Measurements from ENCODE around the gene APCDD1.

The APCDD1 gene

DNA sequence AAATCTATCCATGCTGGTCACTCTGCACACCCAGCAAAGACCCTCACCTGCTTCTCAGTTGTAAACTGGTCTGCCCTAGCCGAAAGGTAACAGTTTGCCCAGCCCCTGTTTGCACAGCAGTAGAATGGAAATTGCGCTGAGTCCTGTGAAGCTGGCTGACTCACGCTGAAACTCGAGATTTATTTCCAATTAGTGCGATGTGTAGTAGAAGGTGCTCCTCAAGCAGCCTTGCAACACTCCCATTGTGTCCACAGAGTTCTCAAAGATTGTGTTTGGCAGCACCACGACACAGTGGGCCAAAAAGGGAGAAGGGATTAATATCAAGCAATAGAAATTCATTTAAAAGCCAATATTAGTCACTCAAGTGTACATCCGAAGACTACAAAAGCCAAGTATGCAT is 21.7 kb upstream of the APCDD1 start:
- DNase-seq: no peak

DNA sequence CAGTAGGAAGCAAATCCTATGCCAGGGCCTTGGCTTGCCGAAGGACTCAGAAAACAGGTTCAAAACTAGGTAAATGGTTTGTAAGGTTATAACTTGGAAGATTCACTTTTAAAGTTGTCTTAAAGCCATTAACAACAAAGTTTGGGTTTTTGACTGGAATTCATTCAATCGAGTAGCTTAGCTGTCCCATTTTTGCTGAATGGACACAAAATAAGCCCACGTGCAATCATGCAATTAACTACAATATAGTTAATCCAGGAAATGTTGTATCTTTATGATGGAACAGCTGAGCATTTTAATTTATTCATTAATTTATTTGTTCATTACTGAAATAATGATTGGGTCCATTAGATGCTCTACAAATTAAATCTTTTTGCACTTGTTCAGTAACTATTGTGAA is 18.3 kb upstream of the APCDD1 start:
- DNase-seq: no peak

DNA sequence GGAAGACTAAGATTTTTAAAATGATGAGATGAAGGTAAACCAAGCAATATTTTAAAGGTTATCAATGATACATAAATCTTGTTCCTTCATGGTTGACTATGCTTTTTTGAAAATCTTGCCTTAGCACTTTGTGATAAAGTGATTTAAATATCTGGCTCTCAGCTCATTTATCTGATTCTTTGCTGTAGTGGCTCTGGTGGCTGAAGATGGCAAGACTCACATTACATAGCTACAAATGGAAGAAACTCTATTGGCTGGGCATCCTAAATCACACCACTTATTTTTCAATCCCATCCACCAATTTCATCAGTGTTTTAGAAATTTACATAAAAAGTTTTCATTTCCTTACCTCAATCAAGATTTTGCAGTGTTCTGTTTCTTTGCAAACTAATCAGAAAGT is 16.6 kb upstream of the APCDD1 start:
- DNase-seq: no peak

- DNase-seq: no peak
These were observed 14.5 kb upstream of the APCDD1 start for GRCh38 chr18:10439898-10440297.

- DNase-seq: no peak
These were observed 13.6 kb upstream of the APCDD1 start for GRCh38 chr18:10440884-10441283.

DNA sequence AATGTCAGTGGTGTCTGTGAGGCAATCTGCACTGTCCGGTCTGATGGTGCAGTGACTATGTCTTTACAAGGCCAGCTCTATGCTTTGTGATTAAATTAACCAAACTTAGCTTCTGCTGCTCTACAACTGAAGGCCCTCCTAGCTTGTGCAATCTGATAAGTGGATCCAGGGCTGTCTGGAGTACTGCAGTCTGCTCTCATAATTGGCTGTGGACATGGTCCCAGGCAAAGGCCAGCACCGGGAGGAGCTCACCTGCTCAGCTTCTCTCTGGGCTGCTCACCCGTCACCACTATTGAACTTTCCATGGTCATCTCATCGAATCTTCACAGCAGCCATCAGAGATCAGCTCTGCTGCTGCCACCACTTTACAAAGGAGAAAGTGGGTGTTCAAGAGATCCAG is 13.0 kb upstream of the APCDD1 start:
- DNase-seq: no peak

GRCh38 chr18:10442551-10442971 is 11.9 kb upstream of the APCDD1 start:
- no peak for DNase-seq

- no peak for DNase-seq
These were observed 11.4 kb upstream of the APCDD1 start for GRCh38 chr18:10443001-10443400.

DNA sequence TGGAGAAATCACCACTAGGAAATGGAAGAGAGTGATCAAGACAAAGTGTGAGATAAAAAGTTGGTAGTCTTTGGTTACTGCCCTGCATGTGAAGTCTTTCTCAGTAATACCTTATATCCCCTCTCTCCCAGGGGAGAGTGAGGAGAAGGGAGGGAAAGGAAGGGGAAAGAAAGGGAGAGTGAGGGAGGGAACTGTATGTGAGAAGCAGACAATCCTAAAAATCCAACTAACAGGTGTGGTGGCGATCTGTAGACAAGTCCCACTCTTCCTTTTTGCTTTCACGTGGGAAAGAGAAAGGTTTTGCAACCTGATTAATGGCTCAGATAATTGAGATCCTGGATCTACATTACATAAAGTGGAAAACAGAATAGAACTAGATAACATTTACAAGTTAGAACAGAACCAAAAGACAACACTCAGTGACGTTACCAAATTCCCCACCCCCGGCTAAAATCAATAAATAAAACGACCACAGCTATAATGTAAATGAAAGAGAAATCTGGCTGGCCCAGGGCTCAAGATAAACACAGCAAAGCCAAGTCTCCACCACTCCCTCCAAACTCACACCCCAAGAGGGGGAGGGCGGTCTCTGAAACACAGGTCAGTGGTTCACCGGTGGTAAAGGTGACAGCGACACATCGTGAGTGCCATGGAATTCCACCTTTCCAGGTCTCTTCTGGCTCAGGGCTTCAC is 10.0 kb upstream of the APCDD1 start:
- no peak for DNase-seq

- DNase-seq: no peak
These were observed 5.0 kb upstream of the APCDD1 start for GRCh38 chr18:10449396-10449795.

- DNase-seq: no peak
These were observed 3.4 kb upstream of the APCDD1 start for GRCh38 chr18:10450986-10451385.

DNA sequence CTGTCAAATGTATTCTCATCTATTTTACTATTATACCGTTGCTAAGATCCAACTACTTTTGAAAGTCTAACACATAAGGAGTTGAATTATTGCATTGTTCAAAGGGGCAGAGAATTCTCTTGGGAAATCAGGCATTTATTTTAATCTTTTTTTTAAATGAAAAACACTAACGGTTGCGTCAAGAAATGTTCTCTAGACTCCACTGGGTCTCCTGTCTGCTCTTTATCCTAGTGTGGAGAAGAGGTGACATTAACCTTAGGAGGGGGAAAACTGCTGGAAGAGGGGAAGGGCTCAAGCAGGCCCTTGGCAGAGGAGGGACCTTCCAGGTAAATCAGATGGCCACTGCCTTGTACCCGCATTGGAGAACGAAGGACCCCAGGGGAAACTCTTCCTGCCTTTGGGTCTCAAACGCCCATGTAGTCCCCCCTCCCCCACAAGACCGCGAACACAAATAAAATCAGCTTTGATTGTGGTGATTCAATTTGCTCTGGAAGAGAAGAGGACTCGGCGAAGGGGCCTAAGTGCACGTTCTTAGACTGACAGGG is 1.1 kb upstream of the APCDD1 start:
- no peak for DNase-seq

DNA sequence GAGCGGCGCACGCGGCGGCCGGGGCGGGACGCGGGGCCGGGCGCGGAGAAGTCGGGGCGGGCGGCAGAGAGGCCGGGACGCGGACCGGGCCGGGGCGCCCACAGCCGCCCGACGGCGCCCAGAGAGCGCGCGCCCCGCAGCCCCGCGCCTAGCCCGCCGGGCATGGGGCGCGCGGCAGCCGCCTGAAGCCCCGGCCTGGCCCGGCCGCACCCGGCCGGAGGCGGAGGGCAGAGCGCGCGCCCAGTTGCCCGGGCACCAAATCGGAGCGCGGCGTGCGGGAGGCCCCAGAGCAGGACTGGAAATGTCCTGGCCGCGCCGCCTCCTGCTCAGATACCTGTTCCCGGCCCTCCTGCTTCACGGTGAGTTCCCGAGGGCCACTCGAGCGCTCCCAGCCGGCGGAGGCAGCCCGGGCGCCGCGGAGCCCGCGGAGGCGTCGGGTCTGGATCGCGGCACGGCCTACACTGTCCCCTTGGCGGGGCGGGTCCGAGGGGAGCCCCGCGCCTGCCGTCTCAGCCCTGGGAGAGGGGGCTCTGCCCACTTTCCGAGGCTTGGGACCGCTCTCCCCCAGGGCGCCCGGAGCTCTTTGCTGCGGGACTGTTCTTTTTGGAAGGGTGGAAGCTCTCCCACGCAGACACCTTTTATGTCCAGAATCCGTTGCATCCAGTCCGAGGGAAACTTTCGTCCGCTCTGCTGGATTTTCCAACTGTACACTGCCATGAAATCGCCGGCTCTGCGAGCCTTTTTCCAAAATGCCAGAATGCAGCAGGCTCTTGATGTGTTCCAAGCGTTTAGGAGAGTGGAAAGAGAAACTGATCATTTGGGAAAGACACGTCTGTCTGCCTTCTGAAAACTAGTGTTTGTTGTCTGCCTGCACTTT is 484 bp downstream of the APCDD1 start:
- DNase-seq: no peak

DNA sequence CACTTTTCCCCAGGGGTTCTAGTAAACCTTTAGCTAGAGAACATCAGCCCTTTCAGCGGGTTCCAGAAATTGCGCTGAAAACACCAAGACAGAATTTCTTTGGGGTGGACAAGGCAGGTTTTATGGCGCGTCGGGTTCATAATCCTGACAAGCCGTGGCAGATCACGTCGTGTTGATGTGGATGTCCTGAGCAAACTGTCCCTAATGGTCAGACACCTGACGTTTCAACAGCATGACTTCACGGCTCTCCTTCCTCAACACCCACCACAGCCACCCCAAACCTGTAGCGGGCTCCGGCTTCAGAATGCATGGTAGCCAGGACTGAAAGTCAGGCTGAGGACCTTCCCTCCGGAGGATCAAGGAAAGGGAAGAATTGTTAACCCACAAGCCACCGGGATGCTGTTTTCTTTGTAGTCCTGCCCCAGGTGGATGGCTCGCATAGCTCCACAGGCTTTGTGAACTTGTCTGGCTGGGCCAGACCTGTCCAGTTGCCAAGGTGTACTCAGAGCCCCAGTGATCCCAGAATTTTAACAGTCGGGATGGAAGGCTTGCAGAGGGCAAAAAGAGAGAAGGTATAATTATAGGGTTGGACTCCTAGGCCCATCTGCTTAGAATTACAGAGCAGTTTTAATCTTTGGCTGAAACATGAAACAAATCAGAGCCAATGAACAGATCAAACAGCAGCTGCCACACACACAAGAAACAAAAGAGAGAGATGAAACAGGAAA is 1.5 kb downstream of the APCDD1 start:
- DNase-seq: no peak

- no peak for DNase-seq
These were observed 2.3 kb downstream of the APCDD1 start for GRCh38 chr18:10456718-10457117.

GRCh38 chr18:10457128-10457527 is 2.7 kb downstream of the APCDD1 start:
- DNase-seq: no peak

DNA sequence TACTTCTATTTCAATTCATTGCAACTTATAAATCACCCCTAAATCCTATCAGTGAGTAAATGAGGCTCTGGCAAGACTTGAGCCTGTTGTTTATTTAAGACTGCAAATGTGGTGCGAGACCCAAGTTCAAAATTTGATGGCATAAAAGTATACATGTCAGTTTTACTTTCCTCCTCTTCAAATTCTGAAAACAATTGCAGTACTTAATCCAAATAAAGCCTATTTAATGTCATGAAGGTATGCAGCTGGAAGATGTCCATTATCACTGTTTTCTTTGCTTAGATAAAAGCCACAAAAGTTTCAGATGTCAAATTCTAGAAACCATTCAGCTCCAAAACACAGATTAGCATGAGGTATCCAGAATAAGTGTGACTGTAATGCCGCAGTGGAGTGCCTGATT is 3.3 kb downstream of the APCDD1 start:
- DNase-seq: no peak

DNA sequence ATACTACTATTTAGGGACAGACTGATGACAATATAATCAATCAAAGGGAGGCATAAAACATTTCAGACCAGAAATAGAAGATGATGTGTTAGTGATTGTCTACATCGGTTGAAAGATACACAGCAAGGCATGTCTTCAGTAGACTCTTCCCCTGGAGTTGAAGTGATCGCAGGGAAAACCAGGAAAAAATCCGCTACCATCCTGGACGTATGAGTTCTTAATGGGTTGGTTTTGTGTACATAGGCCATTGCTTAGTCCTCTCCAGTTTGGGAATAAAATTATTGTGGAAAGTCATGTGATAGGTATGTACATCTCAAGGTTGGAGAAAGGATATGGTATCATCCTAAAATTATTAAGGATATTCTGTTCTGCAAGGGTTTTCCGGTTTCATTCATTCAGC is 4.3 kb downstream of the APCDD1 start:
- DNase-seq: no peak

DNA sequence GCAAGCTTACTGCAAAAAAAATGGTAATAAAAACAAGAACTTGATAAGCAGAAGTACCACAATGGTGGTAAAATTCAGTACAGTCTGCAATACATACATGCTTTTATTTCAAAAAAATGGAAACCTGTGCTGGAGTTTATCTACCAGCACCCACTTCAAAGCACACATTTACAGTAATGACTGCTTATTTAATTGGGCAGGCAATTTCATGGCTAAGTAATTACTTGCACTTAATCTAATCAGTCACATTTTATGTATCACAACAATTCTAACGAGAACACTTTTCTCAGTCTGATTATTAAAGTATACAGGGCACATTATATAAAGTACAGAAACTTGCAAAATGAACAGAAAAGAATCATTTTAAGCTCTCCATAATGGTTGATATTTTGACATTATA is 5.2 kb downstream of the APCDD1 start:
- no peak for DNase-seq

DNA sequence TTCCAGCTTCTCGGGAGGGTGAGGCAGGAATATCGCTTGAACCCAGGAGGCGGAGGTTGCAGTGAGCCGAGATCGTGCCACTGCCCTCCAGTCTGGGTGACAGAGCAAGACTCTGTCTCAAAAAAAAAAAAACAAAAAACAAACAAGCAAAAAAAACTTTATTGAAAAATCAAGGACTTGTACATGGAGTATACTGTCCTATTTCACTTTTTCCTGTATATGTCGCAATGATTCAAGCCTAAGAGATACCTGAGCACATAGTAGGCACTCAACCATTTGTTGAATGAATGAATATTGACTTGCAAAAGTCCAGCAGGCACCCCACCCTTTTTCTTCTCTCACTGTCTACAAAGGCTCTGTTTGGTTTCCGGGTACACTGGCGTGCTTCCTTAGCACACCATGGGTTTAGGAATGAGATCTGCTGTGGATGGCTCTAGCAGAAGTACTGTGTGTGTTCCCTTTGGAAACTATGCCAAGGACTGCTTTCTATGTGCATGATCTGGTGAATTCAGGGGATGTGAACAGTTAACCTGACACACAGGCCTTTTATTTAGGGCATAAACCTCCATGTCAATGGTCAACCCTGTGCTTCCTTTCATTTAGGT is 6.1 kb downstream of the APCDD1 start:
- no peak for DNase-seq

DNA sequence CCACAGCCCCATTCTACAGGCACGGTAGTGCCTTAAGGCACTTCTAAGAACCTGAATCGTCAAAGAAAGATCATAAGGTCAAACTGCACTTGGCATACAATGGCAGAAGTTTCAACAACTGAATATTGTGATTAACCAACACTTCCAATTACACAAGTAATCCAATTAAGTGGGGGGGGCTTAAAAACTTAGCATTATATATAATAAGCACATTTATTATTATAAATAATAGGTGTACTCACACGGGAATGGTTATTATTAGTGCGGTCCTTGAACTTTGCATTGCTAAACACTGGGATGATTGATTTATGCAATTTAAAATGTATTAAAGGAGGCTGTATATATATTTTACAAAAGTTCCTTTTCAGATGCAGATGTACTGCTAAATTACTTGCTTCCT is 7.6 kb downstream of the APCDD1 start:
- no peak for DNase-seq

DNA sequence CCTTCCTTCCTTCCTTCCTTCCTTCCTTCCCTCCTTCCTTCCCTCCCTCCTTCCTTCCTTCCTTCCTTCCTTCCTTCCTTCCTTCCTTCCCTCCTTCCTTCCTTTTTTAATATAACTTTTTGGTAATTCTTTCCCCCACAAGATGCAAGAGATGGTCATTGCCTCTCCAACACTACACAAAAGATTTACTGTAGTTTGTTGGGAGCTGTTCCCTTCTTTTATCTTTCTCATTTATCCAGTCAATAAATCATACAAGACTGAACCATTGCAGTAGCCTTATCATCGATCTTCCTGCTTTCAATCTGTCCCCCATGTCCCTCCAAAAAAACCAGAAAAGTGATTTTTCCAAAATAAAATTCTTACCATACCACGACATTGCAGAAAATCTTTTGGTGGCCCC is 8.2 kb downstream of the APCDD1 start:
- no peak for DNase-seq

- DNase-seq: no peak
These were observed 8.7 kb downstream of the APCDD1 start for GRCh38 chr18:10463096-10463495.
